CD4-positive, CD25-positive, alpha-beta regulatory T cell (primary cell): ENCODE measurements around the gene RHBG. TPM values are rescaled to one million over a fixed set of nuclear protein-coding genes. Genes with fewer than 3 reads are reported as not detected.

ENCODE experiments used
- ATAC-seq, 2 donors: fragments of 150-1000 bp; cut with Tn5 transposase; one replicate each; pipeline ENCODE4 v1.10.0; 2021; ENCODE audit warnings: low read depth in 2 of 2, moderate number of reproducible peaks in 2 of 2, moderate library complexity in 1 of 2
- DNase-seq, 3 donors: peaks; one replicate each; pipeline versions ENCODE4 v3.0.0 to v3.0.0-alpha.2; 2012 to 2022; ENCODE audit warnings: mixed read lengths in 1 of 3
- H3K27ac ChIP-seq: one replicate; pipeline ENCODE4 v1.7.0; 2013; ENCODE audit warnings: mild to moderate bottlenecking, low read length; ENCODE audit not compliant: insufficient read depth, poor library complexity, severe bottlenecking
- H3K27me3 ChIP-seq: one replicate; pipeline ENCODE4 v1.7.0; 2013; ENCODE audit warnings: low read length; ENCODE audit not compliant: control insufficient read depth, insufficient read depth
- H3K36me3 ChIP-seq: one replicate; pipeline ENCODE4 v1.7.0; 2013; ENCODE audit warnings: mild to moderate bottlenecking, low read length, moderate library complexity; ENCODE audit not compliant: control insufficient read depth, insufficient read depth
- H3K4me1 ChIP-seq: 2 replicates; pipeline ENCODE4 v1.7.0; 2013; ENCODE audit warnings: mild to moderate bottlenecking, low read length; ENCODE audit not compliant: insufficient read depth, control insufficient read depth, poor library complexity, severe bottlenecking
- H3K4me3 ChIP-seq: one replicate; pipeline ENCODE4 v1.7.0; 2013; ENCODE audit warnings: low read depth, mild to moderate bottlenecking, low read length, moderate library complexity
- H3K9me3 ChIP-seq, 2 experiments: 1 replicate in 1 of 2; 2 replicates in 1 of 2; pipeline ENCODE4 v1.7.0; 2013; ENCODE audit warnings: low read length in 2 of 2, mild to moderate bottlenecking in 1 of 2, moderate library complexity in 1 of 2; ENCODE audit not compliant: control insufficient read depth in 2 of 2
- H3K27ac Mint-ChIP-seq, 3 donors: one replicate each; pipeline ENCODE4 v1.8.0; 2020 to 2022; ENCODE audit warnings: mild to moderate bottlenecking in 3 of 3, mixed read lengths in 3 of 3, moderate library complexity in 2 of 3
- H3K27me3 Mint-ChIP-seq: one replicate; pipeline ENCODE4 v1.8.0; 2022; ENCODE audit warnings: mild to moderate bottlenecking, mixed read lengths
- H3K36me3 Mint-ChIP-seq: one replicate; pipeline ENCODE4 v1.8.0; 2020; ENCODE audit warnings: mixed read lengths
- H3K4me1 Mint-ChIP-seq, 4 donors: one replicate each; pipeline ENCODE4 v1.8.0; 2020 to 2022; ENCODE audit warnings: mixed read lengths in 4 of 4, mild to moderate bottlenecking in 1 of 4
- H3K4me3 Mint-ChIP-seq, 4 donors: one replicate each; pipeline ENCODE4 v1.8.0; 2020 to 2022; ENCODE audit warnings: mild to moderate bottlenecking in 4 of 4, mixed read lengths in 4 of 4, moderate library complexity in 3 of 4
- H3K9me3 Mint-ChIP-seq, 7 donors: one replicate each; pipeline ENCODE4 v1.8.0; 2020 to 2022; ENCODE audit warnings: mixed read lengths in 7 of 7, mild to moderate bottlenecking in 3 of 7, moderate library complexity in 2 of 7
- polyA plus RNA-seq, 4 donors: library from polyadenylated mRNA; unstranded; fragments of 300-500 nt; fragmentation: Illumina TruSeq; gene quantifications; one replicate each; pipeline ENCODE4 v1.2.3, GENCODE V29; 2021
- total RNA-seq: library from RNA; stranded (reverse); gene quantifications from one replicate; pipeline ENCODE4 v1.2.3, GENCODE V29; 2022

RHBG gene
- total and polyA plus RNA-seq, 5 donors from 2014 or later: not detected

- no peak overlapping the region for H3K27ac ChIP-seq
- H3K36me3 ChIP-seq: no peaks in the 10 kb centered on the region
- no peak overlapping the region for H3K4me3 ChIP-seq
- no peak overlapping the region for H3K27ac Mint-ChIP-seq
- peaks cover 64% of the 10 kb centered on the region for H3K27me3 Mint-ChIP-seq
- ATAC-seq (no peak), DNase-seq (no peak)
- peaks cover 0 to 3% (median 0%) of the 10 kb centered on the region in 7 donors for H3K9me3 Mint-ChIP-seq
- H3K4me1 Mint-ChIP-seq: no peaks in the 10 kb centered on the region
- peaks cover 2% of the 10 kb centered on the region for H3K27me3 ChIP-seq
- no peaks in the 10 kb centered on the region for H3K4me1 ChIP-seq
- H3K36me3 Mint-ChIP-seq: no peaks in the 10 kb centered on the region
- H3K4me3 Mint-ChIP-seq: no peak overlapping the region
- H3K9me3 ChIP-seq: no peaks in the 10 kb centered on the region
Observed at GRCh38 chr1:156405670-156406069, 36.7 kb downstream of the RHBG start.

- peaks cover 0 to 5% (median 0%) of the 10 kb centered on the region in 7 donors for H3K9me3 Mint-ChIP-seq
- Histone ChIP-seq H3K27me3 (peaks cover 2% of the 10 kb centered on the region), H3K4me1 (no peaks in the 10 kb centered on the region), H3K4me3 (no peak overlapping the region), H3K9me3 (no peaks in the 10 kb centered on the region), H3K27ac (no peak overlapping the region), H3K36me3 (no peaks in the 10 kb centered on the region)
- H3K36me3 Mint-ChIP-seq: no peaks in the 10 kb centered on the region
- no peaks in the 10 kb centered on the region for H3K4me1 Mint-ChIP-seq
- no peak for ATAC-seq
- no peak overlapping the region for H3K4me3 Mint-ChIP-seq
- no peak overlapping the region for H3K27ac Mint-ChIP-seq
- peaks cover 65% of the 10 kb centered on the region for H3K27me3 Mint-ChIP-seq
- no peak for DNase-seq
Observed at GRCh38 chr1:156406251-156406650, 37.2 kb downstream of the RHBG start.

GRCh38 chr1:156407344-156407743 lies 38.3 kb downstream of the RHBG start:
- Mint-ChIP-seq H3K27ac (no peak overlapping the region), H3K4me1 (no peaks in the 10 kb centered on the region), H3K27me3 (peaks cover 58% of the 10 kb centered on the region), H3K36me3 (no peaks in the 10 kb centered on the region), H3K9me3 (peaks cover 0 to 6% (median 0%) of the 10 kb centered on the region in 7 donors), H3K4me3 (no peak overlapping the region)
- Histone ChIP-seq H3K27me3 (peaks cover 2% of the 10 kb centered on the region), H3K4me1 (no peaks in the 10 kb centered on the region), H3K4me3 (no peak overlapping the region), H3K9me3 (no peaks in the 10 kb centered on the region), H3K27ac (no peak overlapping the region), H3K36me3 (no peaks in the 10 kb centered on the region)
- no peak for ATAC-seq
- DNase-seq: no peak

GRCh38 chr1:156407760-156408159 lies 38.7 kb downstream of the RHBG start:
- Histone ChIP-seq H3K9me3 (no peaks in the 10 kb centered on the region), H3K36me3 (no peaks in the 10 kb centered on the region), H3K27ac (no peak overlapping the region), H3K27me3 (peaks cover 2% of the 10 kb centered on the region), H3K4me3 (no peak overlapping the region), H3K4me1 (no peaks in the 10 kb centered on the region)
- peaks cover 0 to 7% (median 0%) of the 10 kb centered on the region in 7 donors for H3K9me3 Mint-ChIP-seq
- ATAC-seq (no peak), DNase-seq (no peak)
- H3K27me3 Mint-ChIP-seq: peaks cover 54% of the 10 kb centered on the region
- no peaks in the 10 kb centered on the region for H3K4me1 Mint-ChIP-seq
- H3K36me3 Mint-ChIP-seq: no peaks in the 10 kb centered on the region
- H3K27ac Mint-ChIP-seq: no peak overlapping the region
- H3K4me3 Mint-ChIP-seq: no peak overlapping the region

GRCh38 chr1:156409439-156409838 lies 40.4 kb downstream of the RHBG start:
- peaks cover 0 to 8% (median 0%) of the 10 kb centered on the region in 7 donors for H3K9me3 Mint-ChIP-seq
- no peaks in the 10 kb centered on the region for H3K36me3 Mint-ChIP-seq
- DNase-seq (no peak), ATAC-seq (no peak)
- Histone ChIP-seq H3K27me3 (peaks cover 2% of the 10 kb centered on the region), H3K9me3 (no peaks in the 10 kb centered on the region), H3K4me3 (no peak overlapping the region), H3K4me1 (no peaks in the 10 kb centered on the region), H3K36me3 (no peaks in the 10 kb centered on the region), H3K27ac (no peak overlapping the region)
- no peak overlapping the region for H3K4me3 Mint-ChIP-seq
- no peaks in the 10 kb centered on the region for H3K4me1 Mint-ChIP-seq
- peak overlapping the region in 1 of 3 donors; percentile 80 for H3K27ac Mint-ChIP-seq
- H3K27me3 Mint-ChIP-seq: peaks cover 45% of the 10 kb centered on the region

- DNase-seq (no peak), ATAC-seq (no peak)
- Histone ChIP-seq H3K27me3 (peaks cover 10% of the 10 kb centered on the region), H3K27ac (no peak overlapping the region), H3K9me3 (no peaks in the 10 kb centered on the region), H3K4me3 (no peak overlapping the region), H3K4me1 (no peaks in the 10 kb centered on the region), H3K36me3 (no peaks in the 10 kb centered on the region)
- H3K9me3 Mint-ChIP-seq: peaks cover 0 to 10% (median 0%) of the 10 kb centered on the region in 7 donors
- H3K27ac Mint-ChIP-seq: no peak overlapping the region
- no peaks in the 10 kb centered on the region for H3K36me3 Mint-ChIP-seq
- no peaks in the 10 kb centered on the region for H3K4me1 Mint-ChIP-seq
- no peak overlapping the region for H3K4me3 Mint-ChIP-seq
- H3K27me3 Mint-ChIP-seq: peaks cover 52% of the 10 kb centered on the region
Observed at GRCh38 chr1:156410238-156410637, 41.2 kb downstream of the RHBG start.

GRCh38 chr1:156410740-156411139 lies 41.7 kb downstream of the RHBG start:
- Histone ChIP-seq H3K27me3 (peaks cover 10% of the 10 kb centered on the region), H3K4me3 (no peak overlapping the region), H3K4me1 (no peaks in the 10 kb centered on the region), H3K36me3 (no peaks in the 10 kb centered on the region), H3K27ac (no peak overlapping the region), H3K9me3 (no peaks in the 10 kb centered on the region)
- peaks cover 55% of the 10 kb centered on the region for H3K27me3 Mint-ChIP-seq
- no peak for DNase-seq
- no peak overlapping the region for H3K4me3 Mint-ChIP-seq
- H3K4me1 Mint-ChIP-seq: no peaks in the 10 kb centered on the region
- no peaks in the 10 kb centered on the region for H3K36me3 Mint-ChIP-seq
- H3K27ac Mint-ChIP-seq: no peak overlapping the region
- ATAC-seq: no peak
- peaks cover 0 to 10% (median 0%) of the 10 kb centered on the region in 7 donors for H3K9me3 Mint-ChIP-seq

GRCh38 chr1:156412653-156413321 lies 43.8 kb downstream of the RHBG start:
- H3K27me3 ChIP-seq: peaks cover 18% of the 10 kb centered on the region
- H3K4me3 ChIP-seq: no peak overlapping the region
- no peaks in the 10 kb centered on the region for H3K9me3 ChIP-seq
- ATAC-seq (no peak), DNase-seq (no peak)
- H3K36me3 ChIP-seq: no peaks in the 10 kb centered on the region
- no peaks in the 10 kb centered on the region for H3K4me1 ChIP-seq
- Mint-ChIP-seq H3K27me3 (peaks cover 56% of the 10 kb centered on the region), H3K4me3 (no peak overlapping the region), H3K4me1 (no peaks in the 10 kb centered on the region), H3K36me3 (no peaks in the 10 kb centered on the region), H3K9me3 (peaks cover 0 to 10% (median 0%) of the 10 kb centered on the region in 7 donors), H3K27ac (no peak overlapping the region)
- no peak overlapping the region for H3K27ac ChIP-seq
